GM21447 (cell line): Measurements from ENCODE around the gene DNAH7.
A peak's percentile ranks its signal among the peaks of the same experiment; 100 is the strongest.
"Not testable (repeated sequence)": the region's sequence is repeated elsewhere in the genome, so short reads cannot be mapped to it uniquely, and the experiment has no call there.

ENCODE experiments used
- ATAC-seq: cut with Tn5 transposase; IDR thresholded peaks from one replicate; pipeline ENCODE4 v1.9.1; 2021; ENCODE audit not compliant: unreplicated experiment

Gene DNAH7

DNA sequence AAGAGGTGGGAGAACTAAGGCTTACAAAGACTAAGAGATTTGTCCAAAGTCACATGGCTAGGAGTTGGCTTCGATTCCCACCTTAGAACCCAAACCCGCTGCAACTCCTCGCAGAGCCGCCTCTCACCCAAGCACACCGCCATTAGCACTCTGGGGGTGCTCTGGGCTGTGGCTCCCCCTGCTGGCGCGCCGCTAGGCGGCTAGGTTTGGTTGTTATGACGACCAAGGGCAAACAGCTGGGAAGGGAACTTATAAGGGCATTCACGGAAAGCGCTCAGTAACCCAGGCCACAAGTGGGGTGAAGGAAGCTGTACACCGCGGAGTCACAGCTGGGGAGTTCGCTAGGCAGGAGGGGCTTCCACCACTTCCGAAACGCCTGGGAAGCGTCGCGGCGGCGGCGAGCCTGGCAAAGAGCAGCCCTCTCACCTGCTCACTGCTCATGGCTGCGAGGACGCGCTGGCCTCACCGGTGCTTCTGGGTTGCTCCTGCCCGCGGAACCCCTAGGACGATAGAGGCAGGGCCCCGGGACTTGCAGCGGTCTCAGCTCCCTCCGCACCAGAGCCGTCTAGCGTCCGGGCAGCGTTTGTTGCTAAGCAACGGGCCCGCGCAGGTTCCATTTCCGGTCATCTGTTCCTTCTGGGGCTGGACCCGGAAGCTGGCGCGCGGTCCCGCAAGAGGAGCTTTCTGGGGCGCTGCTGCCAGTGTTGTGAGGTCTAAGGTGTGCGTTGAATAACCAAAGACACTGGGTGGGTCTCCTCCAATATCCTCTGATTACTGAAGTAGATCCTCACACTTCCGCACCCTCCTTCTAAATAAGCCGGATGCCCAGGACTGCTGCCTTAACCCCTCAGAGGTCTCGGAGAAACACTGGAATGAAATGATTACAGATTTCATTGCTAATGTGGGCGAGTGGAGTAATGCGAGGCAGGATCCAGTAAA lies at the start of gene DNAH7:
Gene DNAH7, minus strand, starts transcription at position 567 of the 939 bp plus-strand sequence. Its CDS starts 126 bp downstream, at position 441.
- ATAC-seq: peak; percentile 99

DNA sequence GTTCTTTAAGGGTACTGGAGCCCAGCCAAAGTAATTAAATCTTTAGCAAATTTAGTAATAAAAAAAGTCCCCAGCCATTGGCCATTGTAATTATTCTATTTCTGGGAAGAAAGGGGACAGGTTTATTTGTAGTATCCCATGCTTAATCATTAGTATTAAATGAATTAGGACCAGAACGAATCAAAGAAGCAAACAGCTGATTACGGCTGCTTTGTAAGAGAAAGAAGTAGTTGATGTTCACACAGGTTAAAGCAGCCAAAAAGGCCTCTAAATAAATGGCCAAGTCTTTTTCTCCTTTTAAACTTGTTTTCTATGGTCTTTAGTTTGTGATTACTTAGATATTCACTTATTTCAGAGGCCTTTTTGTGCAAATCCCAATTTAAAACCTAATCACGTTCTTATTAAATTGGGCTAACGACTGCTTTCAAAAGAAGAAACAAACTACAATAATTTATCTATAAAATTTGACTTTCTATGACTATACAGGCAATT lies 48.6 kb upstream of the DNAH7 start:
- no peak for ATAC-seq

DNA sequence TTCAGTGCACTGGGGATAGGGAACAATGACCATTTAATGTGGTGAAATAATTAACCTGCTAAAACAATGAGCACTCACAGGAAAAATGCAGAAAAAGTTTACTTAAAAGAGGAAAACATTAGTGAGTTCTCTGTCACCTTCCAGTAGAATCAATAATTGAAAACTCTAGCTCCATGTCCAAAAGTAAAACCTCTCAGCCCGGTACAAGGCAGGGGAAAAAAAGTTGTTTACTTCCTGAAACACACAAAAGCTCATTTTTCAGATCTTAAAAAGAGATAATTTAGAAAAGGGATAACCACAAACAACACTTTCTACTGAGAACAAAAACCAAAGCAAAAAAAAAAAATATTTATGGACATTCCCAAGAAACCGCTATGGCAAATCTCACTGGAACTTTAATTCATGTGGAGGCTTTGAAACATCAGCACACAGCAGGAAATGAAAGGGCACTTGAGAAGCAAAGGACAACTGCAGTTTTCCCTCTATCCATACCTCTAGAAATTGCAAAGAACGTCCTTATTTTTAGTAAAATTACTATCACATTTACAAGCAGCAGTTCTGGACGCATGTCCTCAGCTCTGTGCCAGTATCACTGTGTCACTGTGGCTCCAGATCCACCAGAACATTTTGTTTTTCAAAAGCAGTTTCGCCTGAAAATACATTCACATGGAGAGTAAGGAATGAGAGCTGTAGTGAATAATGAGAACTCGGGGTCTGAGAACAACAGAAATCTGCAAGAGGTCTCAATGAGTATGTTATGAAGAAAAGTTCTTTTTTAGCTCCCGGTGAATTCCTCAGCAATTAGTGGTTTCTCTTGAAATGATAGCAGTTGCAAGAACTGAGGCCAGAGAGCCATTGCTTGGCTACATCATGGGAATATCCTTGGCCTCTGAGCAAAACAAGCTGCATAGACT lies 44.7 kb upstream of the DNAH7 start:
- no peak for ATAC-seq

DNA sequence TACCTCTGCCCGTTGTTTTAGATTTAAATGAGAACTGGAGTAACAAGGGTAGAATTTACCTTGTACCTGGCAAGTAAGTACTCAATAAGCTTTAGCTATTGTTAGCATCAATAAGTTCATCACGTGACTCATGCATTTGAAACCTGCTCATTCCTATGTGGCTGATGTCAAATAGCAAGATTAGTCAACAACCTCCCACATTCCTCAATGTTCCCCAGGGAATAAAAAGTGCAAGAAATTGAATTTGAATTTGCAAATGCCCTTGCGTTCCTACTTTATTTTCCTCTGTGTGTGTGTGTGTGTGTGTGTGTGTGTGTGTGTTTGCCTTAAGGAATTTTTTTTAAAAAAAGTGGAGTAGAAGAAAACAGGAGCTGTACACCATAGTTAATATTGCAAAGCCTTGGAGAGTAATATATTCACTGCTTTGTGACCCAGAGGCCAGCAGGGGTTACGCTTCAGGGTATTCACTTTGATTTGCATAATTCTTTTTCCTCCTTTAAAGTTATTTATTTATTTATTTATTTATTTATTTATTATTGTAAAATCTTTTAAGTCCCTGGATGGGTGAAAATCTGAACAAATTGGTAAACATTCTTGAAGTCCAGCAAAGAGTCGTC lies 43.9 kb upstream of the DNAH7 start:
- no peak for ATAC-seq

DNA sequence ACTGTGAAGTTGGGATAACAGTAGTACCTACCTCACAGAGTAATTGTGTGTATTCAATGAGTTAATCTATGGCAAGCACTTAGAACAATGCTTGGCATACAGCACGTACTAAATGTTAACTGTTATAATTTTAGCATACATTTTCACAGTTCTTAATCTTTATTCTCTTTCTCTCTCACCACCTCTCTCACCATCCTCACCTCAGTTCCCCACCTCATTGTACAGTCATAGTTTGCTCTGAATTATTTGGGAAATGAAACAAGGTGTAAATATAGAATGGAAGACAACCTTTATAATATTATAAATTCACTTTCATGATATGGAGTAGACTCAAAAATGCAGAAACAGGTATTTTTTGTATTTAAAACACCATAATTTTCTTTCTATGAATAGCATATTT lies 40.0 kb upstream of the DNAH7 start:
- ATAC-seq: no peak

DNA sequence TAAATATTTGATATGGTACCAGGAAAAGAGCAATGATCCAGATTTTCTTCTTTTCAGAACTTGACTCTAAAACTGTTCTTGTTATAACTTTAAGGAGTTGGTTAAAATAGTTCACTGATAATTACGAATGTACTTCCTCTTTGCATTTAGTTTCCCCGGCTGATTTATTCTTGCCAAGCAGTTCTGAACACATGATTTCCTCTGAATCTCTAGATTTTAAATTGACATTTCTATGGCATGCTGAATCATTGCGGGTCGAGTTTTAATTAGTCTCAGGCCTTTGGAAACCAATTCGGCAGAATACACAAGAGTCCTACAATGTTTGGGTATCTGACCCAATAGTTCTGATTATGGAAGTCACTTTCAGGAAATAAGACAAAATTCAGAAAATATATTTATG lies 37.3 kb upstream of the DNAH7 start:
- ATAC-seq: no peak

DNA sequence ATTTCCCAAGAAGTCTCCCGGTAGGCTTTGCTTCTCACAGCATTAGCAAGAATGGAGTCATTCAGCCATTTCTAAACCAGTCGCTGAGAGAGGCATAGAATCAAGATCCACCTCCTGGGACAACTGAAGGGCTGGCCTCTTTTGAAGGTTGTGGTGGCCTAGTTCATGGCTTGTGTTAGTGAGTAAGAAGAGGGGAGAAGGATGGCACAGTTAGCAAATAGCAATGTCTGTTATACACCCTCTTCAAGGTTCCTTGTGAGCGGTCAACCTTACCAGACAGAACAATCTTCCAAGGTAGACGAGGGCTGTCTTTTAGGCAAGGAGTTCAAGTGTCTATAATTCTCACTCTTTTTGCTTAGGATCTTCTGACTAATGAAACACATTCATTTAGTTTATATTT lies 35.4 kb upstream of the DNAH7 start:
- no peak for ATAC-seq

DNA sequence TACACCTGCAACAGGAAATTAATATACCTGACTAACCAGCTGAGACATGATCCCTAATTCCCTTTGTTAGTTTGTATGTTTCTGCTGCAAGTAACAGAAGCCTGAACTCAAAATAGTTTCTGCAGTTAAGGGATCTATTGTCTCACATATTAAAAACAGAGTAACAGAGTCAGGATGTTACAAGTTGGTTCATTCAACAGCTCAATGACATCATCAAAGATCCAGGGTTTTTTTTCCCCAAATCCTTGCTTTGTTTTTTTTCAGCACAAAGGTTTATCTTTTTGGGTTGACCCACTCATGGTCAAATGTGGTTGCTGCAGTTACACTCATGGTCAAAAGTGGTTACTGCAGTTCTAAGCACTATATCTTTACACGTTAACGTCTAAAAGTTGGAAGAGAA lies 35.0 kb upstream of the DNAH7 start:
- no peak for ATAC-seq

DNA sequence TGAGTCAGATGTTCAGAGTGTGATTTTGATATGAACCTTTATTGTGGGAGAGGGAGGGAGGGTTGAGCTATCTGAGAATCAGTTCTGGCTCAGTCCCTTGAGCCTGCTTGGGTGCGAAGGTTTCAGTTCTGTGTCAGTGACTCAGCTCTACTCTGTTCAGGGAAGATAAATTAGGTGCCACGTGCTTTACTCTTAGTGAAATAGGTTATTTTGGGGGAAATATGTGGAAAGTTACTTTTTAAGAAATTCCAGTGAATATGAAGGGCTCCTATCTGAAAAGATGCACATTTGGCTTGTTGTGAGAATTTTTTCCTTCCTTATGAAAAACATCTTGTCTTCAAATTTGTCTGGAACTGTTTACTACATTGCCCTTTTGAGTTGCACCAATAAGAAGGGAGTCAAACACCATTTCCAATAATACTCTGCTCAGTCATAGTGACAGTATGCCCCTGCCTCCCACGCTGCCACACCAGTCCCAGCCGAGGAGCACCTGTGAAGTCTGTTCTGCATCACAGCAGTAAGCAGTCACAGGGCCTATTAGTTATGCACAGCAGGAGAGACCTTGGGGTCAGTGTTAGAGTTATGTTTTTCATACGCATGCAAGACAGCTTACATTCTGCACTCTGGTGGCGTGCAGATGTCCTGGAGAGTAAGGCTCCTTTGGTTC lies 32.8 kb upstream of the DNAH7 start:
- ATAC-seq: peak; percentile 95

DNA sequence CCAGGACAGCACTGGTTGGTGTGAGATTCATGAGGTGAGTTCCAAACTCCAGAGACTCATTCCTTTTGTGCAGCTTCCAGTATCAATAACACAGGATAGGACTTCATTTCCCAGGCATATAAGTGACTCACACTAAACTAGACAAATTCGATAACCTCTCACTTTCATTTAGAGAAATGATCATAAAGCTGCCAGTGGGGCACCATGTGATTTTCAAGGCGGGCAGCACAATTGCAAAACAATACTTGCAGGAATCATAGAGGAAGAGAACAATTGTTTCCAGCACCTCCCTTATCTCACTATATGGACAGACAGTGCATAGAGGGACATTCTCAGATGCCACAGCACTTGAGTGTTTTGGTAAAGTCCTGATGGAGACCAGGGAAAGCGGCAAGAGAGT lies 31.3 kb upstream of the DNAH7 start:
- no peak for ATAC-seq

DNA sequence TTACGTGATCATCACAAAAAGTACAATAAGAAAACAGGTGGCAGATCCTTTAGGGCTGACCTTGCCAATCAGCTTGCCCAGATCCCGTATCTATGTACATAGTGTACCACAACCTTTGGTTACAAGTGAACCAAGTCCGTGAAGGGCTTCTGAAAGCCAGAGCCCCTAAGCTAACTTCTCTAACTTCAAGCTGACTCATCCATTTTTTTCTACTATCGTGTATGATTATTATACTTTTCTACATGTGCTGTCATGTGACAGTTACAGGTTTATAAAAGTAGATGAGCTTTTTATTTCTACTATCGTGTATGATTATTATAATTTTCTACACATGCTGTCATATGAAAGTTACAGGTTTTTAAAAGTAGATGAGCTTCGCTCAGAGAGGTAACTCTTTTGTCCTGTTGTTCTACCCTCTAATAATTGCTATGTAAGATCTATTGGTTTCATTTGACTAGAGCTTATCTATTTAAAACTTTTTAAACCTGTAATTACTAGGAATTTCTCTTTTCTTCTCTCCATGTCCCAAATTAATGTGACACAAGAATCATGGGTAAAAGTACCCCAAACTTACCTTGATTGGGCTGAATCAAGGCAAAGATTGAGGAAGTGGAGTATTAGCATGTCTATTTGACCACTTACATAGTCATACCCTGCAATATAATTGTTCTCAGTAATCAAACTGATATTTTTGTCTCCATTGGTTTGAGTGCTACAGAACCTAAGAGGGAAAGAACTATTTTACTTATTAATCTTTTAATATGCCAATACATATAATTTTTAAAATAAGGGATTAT lies 29.4 kb upstream of the DNAH7 start:
- ATAC-seq: no peak

DNA sequence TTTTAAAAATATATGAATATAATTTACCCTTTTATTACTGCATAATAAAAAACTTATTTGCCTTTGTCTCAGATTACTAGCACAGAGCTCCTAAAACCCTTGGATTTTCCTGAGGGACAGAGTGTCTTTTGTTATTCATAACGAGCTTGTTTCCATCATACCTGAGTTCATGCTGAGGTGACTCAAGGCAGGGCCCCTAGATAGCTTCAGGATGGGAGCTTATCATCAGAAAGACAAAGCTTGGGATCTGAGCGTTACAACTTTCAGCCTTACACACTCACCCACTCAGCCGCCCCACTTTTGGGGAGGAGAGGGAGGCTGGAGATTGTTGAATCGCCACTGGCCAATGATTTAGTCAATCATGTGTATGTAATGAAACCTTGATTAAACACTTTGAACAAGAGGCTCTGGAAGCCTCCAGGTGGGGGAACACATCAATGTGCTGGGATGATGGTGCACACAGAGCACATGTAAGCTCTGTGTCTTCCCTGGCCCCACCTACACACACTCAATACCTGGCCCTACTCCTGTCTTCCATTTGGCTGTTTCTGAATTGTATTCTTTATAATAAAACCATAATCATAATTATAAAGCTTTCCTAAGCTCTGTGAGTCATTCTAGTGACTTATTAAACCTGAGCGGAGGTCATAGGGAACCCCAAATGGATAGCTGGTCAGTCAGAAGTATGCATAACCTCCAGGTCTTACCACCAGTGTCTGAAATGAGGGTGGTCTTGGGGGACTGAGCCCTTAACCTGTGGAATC lies 28.5 kb upstream of the DNAH7 start:
- ATAC-seq: no peak

DNA sequence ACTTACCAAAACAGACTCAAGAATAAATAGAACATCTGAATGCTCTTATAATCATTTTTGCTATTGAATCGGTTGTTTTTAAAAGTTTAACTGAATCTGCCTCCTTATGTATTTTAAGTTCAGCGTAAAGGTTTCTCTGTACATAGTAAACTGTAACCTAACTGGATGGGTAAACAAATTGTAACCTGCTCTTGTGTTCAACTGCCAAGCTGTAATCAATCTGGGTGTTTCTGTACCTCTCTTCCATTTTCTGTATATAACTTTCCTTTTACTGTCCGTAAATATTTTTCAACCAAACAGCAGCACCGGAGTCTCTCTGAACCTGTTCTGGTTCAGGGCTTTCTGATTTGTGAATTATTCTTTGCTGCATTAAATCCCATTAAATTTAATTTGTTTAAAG lies 27.6 kb upstream of the DNAH7 start:
- no peak for ATAC-seq

DNA sequence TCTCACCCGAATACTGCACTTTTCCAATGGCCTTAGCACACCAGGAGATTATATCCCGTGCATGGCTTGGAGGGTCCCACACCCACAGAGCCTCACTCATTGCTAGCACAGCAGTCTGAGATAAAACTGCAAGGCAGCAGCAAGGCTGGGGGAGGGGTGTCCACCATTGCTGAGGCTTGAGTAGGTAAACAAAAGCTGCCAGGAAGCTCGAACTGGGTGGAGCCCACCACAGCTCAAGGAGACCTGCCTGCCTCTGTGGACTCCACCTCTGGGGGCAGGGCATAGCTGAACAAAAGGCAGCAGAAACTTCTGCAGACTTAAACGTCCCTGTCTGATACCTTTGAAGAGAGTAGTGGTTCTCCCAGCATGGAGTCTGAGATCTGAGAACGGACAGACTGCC lies 20.8 kb upstream of the DNAH7 start:
- ATAC-seq: not testable (repeated sequence)

DNA sequence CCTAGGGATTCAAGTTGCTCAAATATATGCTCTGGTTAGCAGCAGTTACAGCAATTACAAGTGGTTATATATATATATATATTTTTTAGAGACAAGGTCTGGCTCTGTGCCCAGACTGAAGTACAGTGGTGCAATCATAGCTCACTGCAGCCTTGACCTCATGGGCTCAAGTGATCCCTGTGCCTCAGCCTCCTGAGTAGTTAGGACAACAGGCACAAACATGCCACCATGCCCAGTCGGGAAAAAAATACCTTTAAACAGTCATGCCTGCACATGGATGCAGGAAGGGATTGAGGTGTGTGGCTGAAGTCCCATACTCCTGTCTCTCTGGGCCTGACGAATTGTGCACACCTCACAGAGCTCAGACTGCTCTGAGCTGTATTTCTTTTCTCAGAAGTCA lies 19.6 kb upstream of the DNAH7 start:
- no peak for ATAC-seq

DNA sequence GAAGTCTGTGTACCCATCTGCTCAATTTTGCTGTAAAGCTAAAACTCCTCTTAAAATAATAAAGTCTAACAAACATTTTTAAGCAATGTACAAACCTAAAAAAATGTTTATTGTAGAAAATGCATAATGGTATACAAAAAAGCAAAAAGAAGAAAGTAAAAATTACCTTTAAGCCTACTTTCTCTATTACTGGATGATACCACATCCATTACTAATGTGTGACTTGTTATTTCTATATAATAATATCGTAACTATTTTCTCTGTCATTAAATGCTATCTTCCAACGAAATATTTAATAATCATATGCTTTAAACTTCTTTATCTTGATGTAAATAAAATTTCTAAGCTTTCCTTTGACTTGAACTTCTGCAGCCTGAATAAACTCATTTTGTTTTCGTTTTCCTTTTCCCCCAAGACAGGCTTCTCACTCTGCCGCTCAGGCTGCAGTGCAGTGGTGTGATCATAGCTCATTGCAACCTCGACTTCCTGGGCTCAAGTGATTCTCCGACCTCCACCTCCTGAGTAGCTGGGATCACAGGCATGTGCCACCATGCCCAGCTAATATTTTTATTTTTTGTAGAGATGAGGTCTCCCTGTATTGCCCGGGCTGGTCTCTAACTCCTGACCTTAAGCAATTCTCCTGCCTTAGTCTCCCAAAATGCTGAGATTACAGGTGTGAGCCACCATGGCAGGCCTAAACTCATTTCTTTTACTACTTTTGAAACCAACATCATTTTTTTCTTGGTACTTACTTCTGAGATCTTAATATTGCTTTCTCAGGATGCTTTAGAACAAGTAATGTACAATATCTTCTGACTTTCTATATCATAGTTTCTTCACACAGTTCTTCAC lies 18.1 kb upstream of the DNAH7 start:
- no peak for ATAC-seq

DNA sequence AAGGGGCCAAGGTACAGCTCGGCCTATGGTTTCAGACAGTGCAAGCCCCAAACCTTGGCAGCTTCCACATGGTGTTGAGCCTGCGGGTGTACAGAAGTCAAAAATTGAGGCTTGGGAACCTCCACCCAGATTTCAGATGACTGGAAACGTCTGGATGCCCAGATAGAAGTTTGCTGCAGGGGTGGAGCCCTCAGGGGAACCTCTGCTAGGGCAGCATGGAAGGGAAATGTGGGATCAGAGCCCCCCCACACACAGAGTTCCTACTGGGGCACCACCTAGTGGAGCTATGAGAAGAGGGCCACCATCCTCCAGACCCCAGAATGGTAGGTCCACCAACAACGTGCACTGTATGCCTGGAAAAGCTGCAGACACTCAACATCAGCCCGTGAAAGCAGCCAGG lies 15.0 kb upstream of the DNAH7 start:
- ATAC-seq: no peak

DNA sequence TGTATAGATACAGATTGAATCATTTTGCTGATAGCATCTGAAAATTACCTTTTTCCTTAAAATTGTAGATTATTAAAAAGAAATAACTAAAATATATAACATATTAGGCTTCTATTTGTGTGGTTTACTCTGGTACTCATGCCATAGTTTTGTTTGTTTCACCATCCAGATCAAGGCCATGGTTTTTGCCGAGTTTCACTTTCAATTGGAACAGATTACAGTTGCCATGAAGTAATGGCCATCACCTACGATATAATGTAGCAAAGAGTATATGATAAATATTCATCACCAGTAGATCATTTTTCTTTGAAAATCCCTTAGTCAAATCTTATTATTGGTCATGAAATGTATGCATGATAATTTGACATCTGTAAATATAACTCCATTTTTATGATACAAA lies 11.9 kb upstream of the DNAH7 start:
- ATAC-seq: peak; percentile 64
